Daoy (cell line): ENCODE results near the gene PNPLA3. TPM values are rescaled to one million over a fixed set of nuclear protein-coding genes. Genes with fewer than 3 reads are reported as not detected.
"Not testable (repeated sequence)": the region's sequence is repeated elsewhere in the genome, so short reads cannot be mapped to it uniquely, and the experiment has no call there.

Experiments used
- DNase-seq: peaks from one replicate; pipeline ENCODE4 v3.0.0-alpha.2; 2015; ENCODE audit warnings: low read depth
- total RNA-seq: library from RNA; depleted of rRNA; stranded (reverse); fragments of >200 nt; shearing (Covaris generic); gene quantifications from 2 replicates; pipeline ENCODE4 v1.2.3, GENCODE V29; 2014

The PNPLA3 gene
- total RNA-seq, 1 experiment from 2014 or later: 4.2 TPM

DNA sequence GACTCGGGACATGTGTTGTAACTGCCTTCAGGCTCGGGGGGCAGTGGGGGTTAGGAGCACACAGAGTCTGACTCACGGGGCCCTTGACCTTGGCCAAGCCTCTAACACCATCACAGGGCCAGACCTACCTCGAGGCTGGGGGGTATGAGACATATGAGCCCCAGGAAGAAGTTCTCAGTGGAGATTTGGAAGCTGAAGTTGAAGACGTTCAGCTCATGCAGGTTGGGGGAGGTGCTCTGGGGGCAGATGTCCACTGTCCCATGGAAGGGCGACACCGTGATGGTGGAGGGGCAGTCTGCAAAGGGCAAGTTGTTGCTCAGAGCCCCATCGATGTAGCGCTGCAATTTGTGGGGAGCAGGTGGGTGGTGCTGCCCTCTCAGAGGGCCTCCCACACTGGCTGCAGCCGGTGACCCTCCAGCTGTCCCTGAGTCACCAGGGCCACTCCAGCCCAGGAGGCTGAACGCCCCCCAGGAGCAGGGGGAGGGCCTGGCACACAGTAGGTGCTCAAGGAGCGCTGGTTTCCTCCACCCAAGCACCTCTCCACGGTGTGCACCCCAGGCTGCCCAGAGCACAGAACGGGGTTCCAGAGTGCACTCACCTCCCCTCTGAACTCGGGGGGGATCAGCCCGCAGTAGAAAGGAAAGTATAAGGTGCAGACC lies 34.3 kb upstream of the PNPLA3 start:
- DNase-seq: no peak

DNA sequence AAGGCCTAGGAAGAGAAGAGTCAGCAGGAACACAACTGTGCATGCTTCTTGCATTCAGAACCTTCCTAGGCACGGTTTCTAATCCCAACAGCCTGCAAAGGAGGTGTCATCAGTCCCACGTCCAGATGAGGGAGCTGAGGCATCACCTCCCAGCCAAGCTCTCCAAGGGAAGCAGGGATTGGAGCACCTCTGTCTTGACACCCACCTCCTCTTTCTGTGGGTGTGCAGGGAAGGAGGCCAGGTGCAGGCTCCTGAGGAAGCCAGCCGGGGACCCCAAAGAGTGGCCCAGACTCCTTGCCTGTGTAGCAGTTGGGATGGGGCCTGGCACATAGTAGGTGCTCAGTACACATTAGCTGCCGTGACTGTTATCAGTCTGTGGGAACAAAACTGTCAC lies 33.7 kb upstream of the PNPLA3 start:
- DNase-seq: peak; percentile 26

DNA sequence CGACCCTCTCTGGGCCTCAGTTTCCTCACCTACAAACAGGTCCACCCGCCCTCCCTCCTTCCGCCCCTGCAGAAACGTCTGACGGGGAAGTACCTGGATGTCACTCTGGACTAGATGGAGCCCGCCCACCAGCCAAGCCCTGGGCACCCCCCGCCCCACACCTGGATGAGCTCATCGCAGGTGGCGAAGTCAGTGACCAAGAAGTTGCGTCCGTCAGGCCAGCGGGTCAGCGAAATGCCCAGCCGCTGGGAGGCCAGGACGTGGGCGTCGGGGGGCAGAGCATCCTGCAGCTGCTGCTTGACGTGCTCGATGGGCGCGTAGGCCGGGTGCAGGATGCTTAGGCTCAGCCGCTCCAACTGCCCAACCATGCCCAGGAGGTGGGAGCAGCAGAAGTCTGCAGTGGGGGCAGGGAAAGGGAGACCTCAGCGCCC lies 32.7 kb upstream of the PNPLA3 start:
- no peak for DNase-seq

DNA sequence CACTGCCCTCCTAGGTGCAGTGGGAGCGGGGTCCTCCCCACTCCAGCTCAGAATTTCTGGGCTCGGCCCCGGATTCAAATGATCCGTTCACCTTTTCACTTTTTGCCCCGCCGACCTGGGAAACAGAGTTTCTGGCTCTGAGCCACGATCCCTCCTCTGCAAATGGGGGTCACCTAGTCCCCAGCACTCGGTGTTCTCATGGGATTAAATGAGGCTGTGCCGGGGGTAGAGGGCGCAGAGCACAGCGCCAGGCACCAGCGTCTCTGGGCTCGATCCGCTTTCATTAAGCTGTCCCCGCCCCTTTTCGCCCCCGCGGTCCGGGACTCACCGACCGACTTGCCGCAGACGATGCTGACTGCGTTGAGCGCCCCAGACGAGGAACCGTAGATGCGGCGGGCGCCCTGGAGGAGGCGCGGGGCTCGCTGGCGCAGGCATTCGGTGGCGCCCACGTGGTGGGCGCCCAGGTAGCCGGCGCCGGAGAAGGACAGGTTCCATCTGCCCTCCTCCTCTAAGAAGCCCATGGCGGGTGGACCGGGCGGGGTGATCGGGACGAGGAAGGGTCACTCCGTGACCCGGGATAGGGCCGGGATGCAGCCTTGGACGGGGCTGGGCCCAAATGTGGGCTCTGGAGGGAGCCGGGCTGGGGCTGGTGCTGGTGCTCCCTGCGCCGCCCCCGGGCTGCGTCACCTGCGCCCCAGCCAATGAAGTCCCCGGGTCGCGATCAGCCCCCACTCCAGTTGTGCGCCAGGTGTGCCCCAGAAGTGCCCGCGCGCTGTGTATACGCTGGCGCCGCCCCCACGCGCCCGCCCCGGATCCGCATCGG lies 32.0 kb upstream of the PNPLA3 start, which contains the start of gene PNPLA5:
TSS of gene PNPLA5 (minus strand) at position 654 of the 823 bp plus-strand sequence. CDS start at position 521, 133 bp downstream.
- peak; percentile 39 for DNase-seq

DNA sequence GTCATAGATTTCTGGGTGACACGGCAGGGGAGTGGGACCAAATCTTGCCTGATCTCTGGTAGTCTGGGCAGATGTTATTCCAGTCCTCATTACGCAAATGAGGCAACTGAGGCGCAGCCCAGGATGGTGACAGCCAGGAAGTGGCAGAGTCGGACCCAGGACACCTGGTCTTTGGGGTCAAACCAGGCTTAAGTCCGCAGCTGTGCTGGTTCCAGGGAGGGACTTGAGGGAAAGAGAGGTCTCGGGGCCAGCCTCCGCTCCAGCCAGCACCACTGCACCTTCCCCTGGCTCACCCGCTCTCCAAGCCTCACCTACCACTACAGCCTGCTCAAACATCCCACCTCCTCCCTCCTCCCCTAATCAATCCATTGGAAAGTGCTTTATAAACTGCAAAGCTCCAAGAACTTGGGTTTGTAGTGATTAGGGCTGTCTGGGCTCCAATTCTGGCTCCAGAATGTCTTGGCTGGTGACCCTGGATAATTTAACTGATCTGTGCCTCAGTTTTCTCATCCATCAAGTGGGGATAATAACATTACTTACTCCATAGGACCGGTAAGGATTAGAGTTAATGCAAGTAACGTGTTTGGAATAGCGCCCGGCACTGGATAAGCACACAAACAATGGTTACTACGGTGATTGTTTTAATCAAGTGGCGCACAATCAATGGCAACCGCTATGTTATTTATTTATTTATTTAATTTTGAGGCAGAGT lies 31.3 kb upstream of the PNPLA3 start:
- no peak for DNase-seq

DNA sequence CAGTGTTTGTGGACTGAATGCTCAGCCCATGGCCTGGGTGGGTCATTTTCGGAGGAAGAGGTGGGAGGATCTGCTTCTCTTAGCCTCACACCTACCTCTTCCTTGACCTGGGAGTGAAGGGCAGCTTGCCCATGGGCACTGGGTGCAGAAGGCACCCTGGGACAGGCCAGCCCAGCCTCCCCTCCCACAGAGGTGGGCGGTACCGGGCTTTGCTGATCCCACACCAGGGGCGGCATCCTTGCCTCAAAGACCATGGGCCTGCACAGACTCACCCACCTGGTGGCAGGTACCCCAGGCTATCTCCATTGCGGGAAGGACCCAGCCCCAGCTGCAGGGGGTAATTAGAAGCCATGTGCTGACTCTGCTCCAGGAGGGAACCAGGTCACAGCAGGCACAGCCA lies 30.3 kb upstream of the PNPLA3 start:
- no peak for DNase-seq

DNA sequence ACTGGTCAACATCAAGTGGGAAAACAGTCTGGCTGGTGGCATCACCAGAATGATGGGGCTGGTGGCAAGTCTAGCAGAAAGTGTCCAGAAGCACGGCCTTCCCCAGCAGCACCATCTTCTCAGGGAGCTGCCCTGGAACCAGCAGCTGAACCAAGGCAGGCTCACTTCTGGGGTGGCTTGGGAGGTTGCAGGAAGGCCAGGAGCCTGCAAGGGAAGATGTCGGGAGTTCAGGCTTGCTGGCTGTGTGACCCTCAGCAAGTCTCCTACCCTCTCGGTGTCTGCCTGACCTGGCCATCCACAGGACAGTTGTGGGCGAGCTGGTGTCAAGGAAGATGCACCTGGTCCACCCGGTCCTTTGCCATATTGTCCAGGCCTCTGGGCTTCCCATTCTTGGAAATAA lies 29.5 kb upstream of the PNPLA3 start:
- DNase-seq: no peak

DNA sequence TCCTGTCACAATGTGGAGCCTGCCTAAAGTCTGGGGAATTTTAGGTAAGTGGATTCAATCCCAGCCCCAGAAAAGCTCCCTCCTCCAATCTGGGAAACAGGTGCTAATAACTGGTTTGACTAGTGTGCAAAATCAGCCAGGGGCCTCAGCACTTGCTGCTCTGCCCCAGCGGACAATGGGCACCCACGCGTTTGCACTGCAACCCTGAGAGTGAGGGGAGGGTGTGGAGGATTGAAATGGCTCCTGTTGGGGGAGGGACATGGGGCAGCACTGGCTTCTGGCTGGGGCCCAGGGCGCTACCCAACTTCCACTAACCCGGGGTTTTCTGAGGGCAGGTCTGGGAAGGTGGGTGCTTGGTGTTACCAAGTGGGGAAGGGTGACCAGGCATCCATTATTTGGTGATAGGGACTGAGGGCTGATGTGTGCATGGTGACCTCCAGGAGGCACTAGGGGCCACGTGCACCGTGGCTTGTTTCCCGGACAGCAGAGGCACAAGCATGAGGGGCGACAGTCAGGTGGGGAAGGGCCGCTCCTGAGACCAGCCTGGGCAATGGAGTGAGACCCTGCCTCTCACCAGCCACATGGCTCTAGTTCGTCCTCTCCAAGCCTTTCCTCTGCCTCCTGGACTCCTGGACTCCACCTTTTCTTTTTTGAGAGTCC lies 27.5 kb upstream of the PNPLA3 start:
- DNase-seq: no peak

DNA sequence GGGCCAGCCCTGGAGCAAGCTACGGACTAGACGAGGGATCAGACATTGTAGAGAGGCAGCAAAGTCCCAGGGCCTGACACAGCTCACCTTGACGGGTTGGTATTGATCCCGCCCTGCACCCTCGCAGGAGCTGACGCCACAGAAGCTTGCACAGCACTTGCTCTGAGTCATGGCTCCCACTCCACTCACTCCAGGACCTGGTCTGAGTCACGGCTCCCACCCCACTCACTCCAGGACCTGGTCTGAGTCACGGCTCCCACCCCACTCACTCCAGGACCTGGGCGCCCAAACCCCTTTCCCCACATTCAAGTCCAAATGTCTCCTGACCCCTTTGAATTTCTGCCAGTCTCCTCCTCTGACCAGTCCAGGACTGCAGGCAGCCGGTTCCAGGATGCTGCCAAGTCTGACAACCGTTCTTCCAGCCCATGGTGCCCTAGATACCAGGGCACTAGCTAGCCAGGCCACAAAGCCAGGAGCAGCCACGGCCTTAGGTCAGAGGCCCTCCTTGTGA lies 25.8 kb upstream of the PNPLA3 start:
- peak; percentile 27 for DNase-seq

DNA sequence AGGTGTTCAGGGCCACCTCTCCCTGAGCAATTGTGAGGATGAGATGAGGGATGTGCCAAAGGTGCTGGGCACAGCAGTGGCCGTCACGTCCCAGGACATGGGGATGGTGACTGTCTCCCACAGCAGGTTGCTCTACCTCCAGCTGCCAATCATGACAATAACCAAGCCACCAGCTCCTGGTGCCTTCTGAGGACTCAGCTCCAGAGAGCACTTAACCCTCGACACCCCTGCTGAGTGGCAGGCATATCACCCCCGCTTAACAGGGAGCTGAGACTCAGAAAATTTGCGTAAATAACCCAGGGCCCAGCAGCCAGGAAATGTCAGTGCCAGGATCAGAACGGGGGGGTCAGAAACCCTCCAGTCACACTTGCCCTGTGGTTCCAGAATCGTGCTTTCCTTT lies 23.4 kb upstream of the PNPLA3 start:
- DNase-seq: no peak

DNA sequence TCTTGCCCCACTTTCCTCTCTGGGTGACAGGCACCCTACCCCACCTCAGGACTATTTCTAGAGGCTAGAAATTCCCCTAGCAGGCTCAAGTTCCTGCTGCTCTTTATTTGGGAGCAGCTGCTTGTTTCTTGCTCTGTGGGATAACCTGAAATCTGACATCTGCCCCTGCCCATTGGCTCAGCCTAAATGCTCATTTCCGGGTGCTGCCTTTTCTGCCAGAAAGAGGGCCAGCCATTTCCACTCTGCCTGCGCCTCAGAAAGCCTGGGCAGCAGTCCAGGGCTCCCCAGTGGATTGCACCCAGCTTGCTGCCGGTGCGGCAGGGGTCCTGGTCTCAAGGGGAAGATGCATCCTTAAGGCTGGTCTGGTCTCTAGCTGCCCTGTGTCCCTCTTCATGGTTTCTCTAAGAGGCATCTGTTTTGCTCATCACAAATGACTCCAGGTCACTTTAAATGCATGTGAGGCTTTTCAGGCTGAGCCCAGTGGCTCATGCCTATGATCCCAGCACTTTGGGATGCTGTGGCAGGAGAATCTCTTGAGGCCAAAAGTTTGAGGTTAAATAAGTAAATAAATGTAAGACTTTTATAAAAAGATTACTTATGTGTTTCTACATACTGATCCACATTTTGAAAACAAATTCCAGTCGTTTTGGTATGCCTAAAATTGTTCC lies 21.5 kb upstream of the PNPLA3 start:
- DNase-seq: no peak

DNA sequence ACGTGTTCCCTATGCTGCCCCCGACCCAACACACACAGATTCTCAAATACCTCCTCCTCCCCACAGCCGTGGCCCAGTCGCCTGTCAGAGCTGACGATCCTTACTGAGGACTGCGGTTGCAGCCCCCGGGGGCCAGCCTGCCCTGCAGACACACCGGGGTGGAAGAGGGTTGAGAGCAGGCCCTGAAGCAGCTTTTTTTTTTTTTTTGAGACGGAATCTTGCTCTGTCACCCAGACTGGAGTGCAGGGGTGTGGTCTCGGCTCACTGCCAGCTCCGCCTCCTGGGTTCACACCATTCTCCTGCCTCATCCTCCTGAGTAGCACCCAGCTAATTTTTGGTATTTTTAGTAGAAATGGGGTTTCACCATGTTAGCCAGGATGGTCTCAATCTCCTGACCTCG lies 20.6 kb upstream of the PNPLA3 start:
- not testable (repeated sequence) for DNase-seq

DNA sequence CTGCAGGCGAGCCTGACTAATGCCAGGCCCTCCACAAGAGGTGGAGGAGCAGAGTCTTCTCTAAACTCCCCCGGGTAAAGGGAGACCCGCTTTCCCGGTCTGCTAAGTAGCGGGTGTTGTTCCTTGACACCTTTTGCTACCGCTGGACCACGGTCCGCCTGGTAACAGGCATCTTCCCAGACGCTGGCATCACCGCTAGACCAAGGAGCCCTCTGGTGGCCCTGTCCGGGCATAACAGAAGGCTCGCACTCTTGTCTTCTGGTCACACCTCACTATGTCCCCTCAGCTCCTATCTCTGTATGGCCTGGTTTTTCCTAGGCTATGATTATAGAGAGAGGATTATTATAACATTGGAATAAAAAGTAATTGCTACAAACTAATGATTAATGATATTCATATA lies 19.2 kb upstream of the PNPLA3 start:
- DNase-seq: not testable (repeated sequence)

DNA sequence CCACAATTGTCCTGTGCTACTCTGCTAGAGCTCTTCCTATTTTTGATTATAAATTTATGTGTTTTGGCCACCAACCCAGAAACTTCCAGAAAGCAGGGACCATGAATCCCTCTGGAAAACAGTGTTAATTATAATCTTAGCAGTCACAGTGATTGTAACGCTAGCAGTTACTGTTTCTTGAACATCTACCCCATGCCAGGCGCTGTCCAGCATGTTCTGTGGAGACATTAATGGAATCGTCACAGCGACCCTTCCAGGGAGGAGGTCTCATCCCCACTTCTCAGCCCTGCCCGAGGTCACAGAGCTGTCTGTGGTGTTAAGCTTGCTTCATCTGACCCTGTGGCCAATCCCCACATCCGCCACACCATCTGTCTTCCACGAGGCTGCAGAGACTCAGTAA lies 17.9 kb upstream of the PNPLA3 start:
- no peak for DNase-seq

DNA sequence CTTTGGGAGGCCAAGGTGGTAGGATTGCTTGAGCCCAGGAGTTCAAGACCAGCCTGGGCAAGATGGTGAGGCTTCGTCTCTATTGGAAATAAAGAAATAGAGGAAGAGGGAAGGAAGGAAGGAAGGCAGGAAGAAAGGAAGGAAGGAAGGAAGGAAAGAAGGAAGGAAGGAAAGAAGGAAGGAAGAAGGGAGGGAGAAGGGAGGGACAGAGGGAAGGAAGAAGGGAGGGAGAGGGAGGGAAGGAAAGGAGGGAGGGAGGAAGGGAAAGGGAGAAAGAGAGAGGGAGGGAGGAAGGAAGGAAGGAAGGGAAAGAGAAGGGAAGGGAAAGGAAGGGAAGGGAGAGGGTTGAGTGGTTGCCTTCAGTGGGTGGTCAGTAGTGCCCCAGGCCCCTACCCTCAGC lies 13.9 kb upstream of the PNPLA3 start:
- DNase-seq: no peak

DNA sequence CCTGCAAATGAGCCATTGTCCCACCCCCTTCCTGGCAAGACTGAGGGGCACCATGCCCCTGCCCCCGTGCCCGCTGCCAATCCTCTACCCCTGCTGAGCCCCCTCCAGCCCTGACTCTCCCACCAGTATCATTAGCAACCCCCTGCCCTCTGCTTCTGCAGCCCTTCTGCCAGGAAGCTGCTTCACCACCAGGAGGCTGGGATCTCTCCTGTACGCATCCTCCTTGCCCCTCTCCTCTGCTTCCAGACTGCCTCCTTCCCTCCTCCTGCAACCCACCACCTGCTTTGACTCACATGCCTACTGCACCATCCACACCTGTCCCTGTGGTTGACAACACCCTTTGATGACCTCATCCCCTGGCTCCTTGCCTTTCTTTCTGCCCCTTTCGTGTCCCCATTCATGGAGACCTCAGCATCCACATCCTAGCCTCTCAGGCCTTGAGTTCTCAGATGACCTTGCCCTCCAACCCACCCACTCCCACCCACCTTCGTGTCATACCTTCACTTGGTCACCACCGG lies 13.4 kb upstream of the PNPLA3 start:
- DNase-seq: no peak

DNA sequence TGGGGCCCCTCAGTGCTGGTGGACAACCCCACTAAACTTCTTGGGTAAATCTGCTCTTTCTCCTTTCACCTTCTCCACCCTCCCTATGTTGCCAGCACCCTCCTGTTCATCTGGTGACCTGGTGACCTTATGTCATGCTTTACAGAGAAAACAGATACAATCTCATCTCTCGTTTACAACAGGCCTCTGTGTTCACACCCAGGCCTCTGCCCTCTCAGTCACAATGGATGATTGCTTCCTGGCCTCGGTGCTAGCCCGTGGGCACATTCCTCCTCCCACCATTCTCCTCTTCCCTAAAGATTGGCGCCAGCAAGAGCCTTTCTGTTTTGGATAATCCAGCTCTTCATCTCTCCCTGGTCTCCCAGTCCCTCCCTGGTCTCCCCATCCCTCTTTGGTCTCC lies 12.3 kb upstream of the PNPLA3 start:
- no peak for DNase-seq

DNA sequence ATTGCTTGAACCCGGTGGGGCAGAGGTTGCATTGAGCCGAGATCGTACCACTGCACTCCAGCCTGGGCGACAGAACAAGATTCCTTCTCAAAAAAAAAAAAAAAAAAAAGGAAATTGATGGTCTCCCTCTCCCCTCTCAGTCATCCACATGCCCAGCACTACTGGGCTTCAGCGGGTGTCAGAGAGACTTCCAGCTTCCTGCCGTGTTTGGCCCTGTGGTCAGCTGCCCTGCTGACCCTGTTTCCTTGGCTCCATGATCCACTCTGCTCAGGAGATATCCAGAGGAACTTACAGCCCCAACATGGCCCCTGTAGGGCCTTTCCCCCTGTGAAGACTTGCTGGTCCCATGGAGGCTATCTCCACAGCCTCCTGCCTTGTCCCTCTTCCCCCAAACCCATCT lies 6.1 kb upstream of the PNPLA3 start:
- no peak for DNase-seq

DNA sequence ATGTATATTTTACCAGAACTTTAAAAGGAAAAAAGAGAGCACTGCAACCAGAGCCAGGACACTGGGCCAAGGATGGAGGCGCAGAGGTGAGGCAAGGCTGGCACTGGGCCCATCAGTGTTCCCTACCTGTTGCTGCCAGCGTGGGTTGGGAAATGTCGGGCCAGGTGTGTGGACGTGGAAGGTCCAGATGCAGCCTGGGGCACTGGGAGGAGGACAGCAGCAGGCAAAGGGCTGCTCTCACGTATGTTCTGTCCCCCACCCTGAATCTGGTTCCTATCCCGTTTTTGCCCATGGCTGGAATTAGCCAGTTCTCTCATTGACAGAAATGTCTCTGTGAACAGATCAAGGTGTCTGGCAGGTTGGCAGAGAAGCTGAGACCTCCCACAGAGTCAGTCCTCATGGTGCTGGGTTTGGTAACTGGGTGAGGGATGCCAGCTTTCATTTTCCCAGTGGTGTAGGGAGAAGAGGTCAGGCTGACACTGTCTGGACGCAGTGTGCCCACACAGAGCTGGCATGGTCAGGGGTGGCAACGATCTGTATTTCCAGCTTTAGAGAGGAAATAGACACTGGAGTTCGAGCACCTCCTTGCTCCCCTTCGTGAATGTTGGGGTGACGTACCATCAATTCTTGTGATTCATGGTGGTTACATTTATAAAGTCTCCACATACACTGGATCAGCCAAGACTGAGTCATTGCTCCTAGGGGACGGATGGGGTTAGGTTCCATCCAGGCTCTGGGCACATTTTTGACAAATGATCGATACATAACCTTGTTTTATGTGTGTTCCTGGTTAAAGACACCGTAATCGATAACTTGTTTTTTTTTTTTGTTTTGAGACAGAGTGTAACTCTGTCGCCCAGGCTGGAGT lies 4.3 kb upstream of the PNPLA3 start:
- peak; percentile 62 for DNase-seq

DNA sequence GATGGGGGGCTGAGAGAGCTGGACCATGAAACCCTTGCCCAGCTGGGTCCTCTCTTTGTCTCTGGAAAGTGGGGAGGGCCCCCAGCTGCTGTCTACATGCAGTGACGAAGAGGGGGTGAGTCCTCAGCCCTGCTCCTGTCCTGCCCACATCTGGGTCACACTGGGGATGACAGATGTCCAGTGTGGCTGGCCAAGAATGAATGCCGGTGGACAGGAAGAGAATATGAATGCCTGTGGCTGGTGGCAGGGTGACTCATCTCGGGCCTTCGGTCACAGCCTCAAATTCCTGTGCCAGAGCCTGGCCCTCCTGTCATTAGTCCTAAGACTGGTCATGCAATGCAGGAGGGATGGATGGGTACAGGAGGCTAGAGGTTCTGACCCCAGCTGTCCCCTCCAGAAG lies 2.2 kb upstream of the PNPLA3 start:
- peak; percentile 88 for DNase-seq
